Coronary artery (tissue), 2 donors: Measurements from ENCODE around the gene HBEGF.

ENCODE experiments used
- DNase-seq: peaks from one replicate; pipeline ENCODE4 v3.0.0-alpha.2; 2017; ENCODE audit warnings: low spot score
- H3K27ac ChIP-seq, 2 donors: fragments of 200-600 bp; sonication (generic); one replicate each; pipeline ENCODE4 v1.5.1; 2016 to 2019
- H3K4me3 ChIP-seq: fragments of 200-600 bp; sonication (generic); 2 replicates; pipeline ENCODE4 v1.5.1; 2016; ENCODE audit warnings: mild to moderate bottlenecking, moderate library complexity
- CTCF ChIP-seq: fragments of 200-600 bp; sonication (generic); IDR thresholded peaks from one replicate; pipeline ENCODE4 v1.5.1; 2019; ENCODE audit warnings: antibody characterized with exemption

HBEGF gene

GRCh38 chr5:140381972-140382371 lies 35.6 kb upstream of the HBEGF start:
- H3K4me3 ChIP-seq: no peak overlapping the region
- no peak for TF ChIP-seq CTCF
- no peak overlapping the region for H3K27ac ChIP-seq
- DNase-seq: no peak

- Histone ChIP-seq H3K4me3 (no peak overlapping the region), H3K27ac (no peak overlapping the region)
- DNase-seq: no peak
- TF ChIP-seq CTCF: no peak
These were observed 34.9 kb upstream of the HBEGF start for GRCh38 chr5:140381351-140381750.

- H3K4me3 ChIP-seq: no peak overlapping the region
- H3K27ac ChIP-seq: no peak overlapping the region
- no peak for DNase-seq
- TF ChIP-seq CTCF: peak; percentile 65
These were observed 26.6 kb upstream of the HBEGF start for GRCh38 chr5:140372971-140373487.

GRCh38 chr5:140371356-140372151 lies 25.2 kb upstream of the HBEGF start:
- no peak overlapping the region for H3K27ac ChIP-seq
- H3K4me3 ChIP-seq: no peak overlapping the region
- TF ChIP-seq CTCF: no peak
- no peak for DNase-seq

GRCh38 chr5:140367256-140368013 lies 21.0 kb upstream of the HBEGF start:
- TF ChIP-seq CTCF: no peak
- Histone ChIP-seq H3K27ac (no peak overlapping the region), H3K4me3 (no peak overlapping the region)
- DNase-seq: no peak

GRCh38 chr5:140366589-140367255 lies 20.3 kb upstream of the HBEGF start:
- Histone ChIP-seq H3K27ac (no peak overlapping the region), H3K4me3 (no peak overlapping the region)
- TF ChIP-seq CTCF: no peak
- DNase-seq: no peak
